GM12891 (cell line): Measurements from ENCODE around the gene SCYGR7.
"Not testable (repeated sequence)": the region's sequence is repeated elsewhere in the genome, so short reads cannot be mapped to it uniquely, and the experiment has no call there.

Experiments
- PAX5 ChIP-seq: IDR thresholded peaks from 2 replicates; pipeline ENCODE4 v1.6.1; 2011; ENCODE audit warnings: low read length, moderate library complexity, mild to moderate bottlenecking; ENCODE audit not compliant: insufficient read depth, severe bottlenecking
- POLR2A ChIP-seq: IDR thresholded peaks from 2 replicates; pipeline ENCODE4 v1.6.1; 2011; ENCODE audit warnings: low read depth, low read length, control low read depth
- POLR2AphosphoS5 ChIP-seq: IDR thresholded peaks from 2 replicates; pipeline ENCODE4 v1.6.1; 2011; ENCODE audit warnings: low read depth, low read length, control low read depth
- SPI1 ChIP-seq: IDR thresholded peaks from 2 replicates; pipeline ENCODE4 v1.6.1; 2011; ENCODE audit warnings: low read depth, low read length, control low read depth
- TAF1 ChIP-seq: IDR thresholded peaks from 2 replicates; pipeline ENCODE4 v1.6.1; 2011; ENCODE audit warnings: low read depth, low read length, control low read depth

GRCh38 chr2:227756261-227756660 is 28.1 kb downstream of the SCYGR7 start:
- not testable (repeated sequence) for TF ChIP-seq POLR2A, SPI1, POLR2AphosphoS5, TAF1, PAX5
